Measurements from ENCODE around the gene WDR73.

WDR73 gene

DNA sequence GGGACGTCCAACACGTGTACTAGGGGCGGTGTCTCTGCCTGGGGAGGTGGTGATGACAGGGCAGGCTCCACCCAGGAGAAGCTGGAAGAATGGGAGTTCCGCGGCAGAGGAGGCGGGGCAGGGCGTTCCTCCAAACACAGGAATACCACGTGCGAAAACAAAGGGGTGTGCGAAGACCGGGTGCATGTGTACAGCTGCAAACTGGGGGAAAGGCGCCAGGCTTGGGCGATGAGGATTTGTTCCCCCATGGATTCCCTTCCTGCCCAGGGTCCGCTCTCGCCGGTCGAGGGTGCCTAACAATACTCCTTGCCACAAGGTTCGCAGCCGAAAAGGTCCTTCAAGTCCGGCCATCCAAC, 53.8 kb downstream of the WDR73 start:
- DNase-seq (ENCODE audit: low read depth in 2 of 2): peak; percentile 87 to 90
- H3K4me3 ChIP-seq (replicated peaks in 1 of 2; ENCODE audit: low read depth in 2 of 2, low read length in 2 of 2): peak overlapping the region; percentile 91 to 97
- TF ChIP-seq, protein P1, sequence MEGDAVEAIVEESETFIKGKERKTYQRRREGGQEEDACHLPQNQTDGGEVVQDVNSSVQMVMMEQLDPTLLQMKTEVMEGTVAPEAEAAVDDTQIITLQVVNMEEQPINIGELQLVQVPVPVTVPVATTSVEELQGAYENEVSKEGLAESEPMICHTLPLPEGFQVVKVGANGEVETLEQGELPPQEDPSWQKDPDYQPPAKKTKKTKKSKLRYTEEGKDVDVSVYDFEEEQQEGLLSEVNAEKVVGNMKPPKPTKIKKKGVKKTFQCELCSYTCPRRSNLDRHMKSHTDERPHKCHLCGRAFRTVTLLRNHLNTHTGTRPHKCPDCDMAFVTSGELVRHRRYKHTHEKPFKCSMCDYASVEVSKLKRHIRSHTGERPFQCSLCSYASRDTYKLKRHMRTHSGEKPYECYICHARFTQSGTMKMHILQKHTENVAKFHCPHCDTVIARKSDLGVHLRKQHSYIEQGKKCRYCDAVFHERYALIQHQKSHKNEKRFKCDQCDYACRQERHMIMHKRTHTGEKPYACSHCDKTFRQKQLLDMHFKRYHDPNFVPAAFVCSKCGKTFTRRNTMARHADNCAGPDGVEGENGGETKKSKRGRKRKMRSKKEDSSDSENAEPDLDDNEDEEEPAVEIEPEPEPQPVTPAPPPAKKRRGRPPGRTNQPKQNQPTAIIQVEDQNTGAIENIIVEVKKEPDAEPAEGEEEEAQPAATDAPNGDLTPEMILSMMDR (IDR thresholded peaks at IDR 0.05; ENCODE audit: low read depth, low read length): no peak

- TF ChIP-seq, protein P1 (IDR thresholded peaks at IDR 0.05; ENCODE audit: low read depth, low read length): no peak
- peak overlapping the region in 1 of 2 donors; percentile 12 for H3K4me3 ChIP-seq (replicated peaks in 1 of 2; ENCODE audit: low read depth in 2 of 2, low read length in 2 of 2)
- no peak for DNase-seq (ENCODE audit: low read depth in 2 of 2)
Measured at GRCh38 chr15:84599906-84600305, 54.2 kb downstream of the WDR73 start.

GRCh38 chr15:84598993-84599392, 55.1 kb downstream of the WDR73 start:
- TF ChIP-seq, protein P1 (IDR thresholded peaks at IDR 0.05; ENCODE audit: low read depth, low read length): peak; percentile 84
- no peak overlapping the region for H3K4me3 ChIP-seq (replicated peaks in 1 of 2; ENCODE audit: low read depth in 2 of 2, low read length in 2 of 2)
- DNase-seq (ENCODE audit: low read depth in 2 of 2): peak; percentile 73 to 75

- peak in 1 of 2 donors; percentile 19 for DNase-seq (ENCODE audit: low read depth in 2 of 2)
- no peak overlapping the region for H3K4me3 ChIP-seq (replicated peaks in 1 of 2; ENCODE audit: low read depth in 2 of 2, low read length in 2 of 2)
- TF ChIP-seq, protein P1 (IDR thresholded peaks at IDR 0.05; ENCODE audit: low read depth, low read length): no peak
Measured at GRCh38 chr15:84598250-84598649, 55.8 kb downstream of the WDR73 start.

DNA sequence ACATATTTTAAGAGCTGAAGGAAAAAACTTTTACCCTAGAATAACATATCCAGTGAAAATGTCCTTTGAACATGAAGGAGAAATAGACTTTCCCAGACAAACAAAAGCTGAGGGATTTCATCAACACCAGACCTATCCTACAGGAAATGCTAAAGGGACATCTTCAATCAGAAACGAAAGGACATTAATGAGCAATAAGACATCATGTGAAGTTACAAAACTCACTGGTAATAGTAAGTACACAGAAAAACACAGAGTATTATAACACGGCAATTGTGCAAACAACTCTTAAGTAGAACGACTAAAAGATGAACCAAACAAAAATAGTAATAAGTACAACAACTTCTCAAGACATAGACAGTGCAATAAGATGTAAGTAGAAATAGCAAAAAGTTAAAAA, 56.8 kb downstream of the WDR73 start:
- TF ChIP-seq, protein P1 (IDR thresholded peaks at IDR 0.05; ENCODE audit: low read depth, low read length): no peak
- DNase-seq (ENCODE audit: low read depth in 2 of 2): no peak
- no peak overlapping the region for H3K4me3 ChIP-seq (replicated peaks in 1 of 2; ENCODE audit: low read depth in 2 of 2, low read length in 2 of 2)

GRCh38 chr15:84595660-84596059, 58.4 kb downstream of the WDR73 start:
- TF ChIP-seq, protein P1 (IDR thresholded peaks at IDR 0.05; ENCODE audit: low read depth, low read length): no peak
- DNase-seq (ENCODE audit: low read depth in 2 of 2): no peak
- no peak overlapping the region for H3K4me3 ChIP-seq (replicated peaks in 1 of 2; ENCODE audit: low read depth in 2 of 2, low read length in 2 of 2)

GRCh38 chr15:84594617-84595290, 59.3 kb downstream of the WDR73 start:
- no peak overlapping the region for H3K4me3 ChIP-seq (replicated peaks in 1 of 2; ENCODE audit: low read depth in 2 of 2, low read length in 2 of 2)
- TF ChIP-seq, protein P1 (IDR thresholded peaks at IDR 0.05; ENCODE audit: low read depth, low read length): no peak
- no peak for DNase-seq (ENCODE audit: low read depth in 2 of 2)

Data from cardiac fibroblast (primary cell).